ENCODE results near the gene CYB5B. TPM values are rescaled to one million over a fixed set of nuclear protein-coding genes. Genes with fewer than 3 reads are reported as not detected.
A peak's percentile ranks its signal among the peaks of the same experiment; 100 is the strongest.

Gene CYB5B
- polyA plus RNA-seq, 1 of the 3 experiments (the other 2 are of a cell fraction) = 64.4 TPM

GRCh38 chr16:69463876-69464275 lies 39.5 kb downstream of the CYB5B start:
- no peak overlapping the region for H3K9ac ChIP-seq
- peaks cover 2% of the 10 kb centered on the region; the same call in 1 of the 2 replicates for H3K79me2 ChIP-seq (ENCODE audit: insufficient read depth)
- peaks cover 17% of the 10 kb centered on the region for H3F3A ChIP-seq (replicated peaks; ENCODE audit: insufficient read depth)
- no peak for DNase-seq
- H2AFZ ChIP-seq (ENCODE audit: low read depth) = no peak overlapping the region
- peaks cover 8 to 27% of the 10 kb centered on the region in 2 experiments for H3K4me1 ChIP-seq (ENCODE audit: control insufficient read depth in 1 of 2, insufficient read depth in 2 of 2, low read depth in 1 of 2, low read length in 1 of 2)
- H3K4me3 ChIP-seq (ENCODE audit: low read depth in 2 of 2, low read length in 1 of 2) = no peak overlapping the region
- H3K27ac ChIP-seq (ENCODE audit: low read depth in 2 of 2, low read length in 1 of 2) = no peak overlapping the region
- H3K4me2 ChIP-seq = no peak overlapping the region
- no peaks in the 10 kb centered on the region for H3K27me3 ChIP-seq (ENCODE audit: insufficient read depth)
- ChIA-PET CTCF (interaction anchor here (0.5 to 1.4 kb wide), 2 partner anchors 42 to 68 kb away, joined by 4 read pairs; no protein-coding TSS in a partner anchor), POLR2A (no interaction called here)
- TF ChIP-seq, protein P1, sequence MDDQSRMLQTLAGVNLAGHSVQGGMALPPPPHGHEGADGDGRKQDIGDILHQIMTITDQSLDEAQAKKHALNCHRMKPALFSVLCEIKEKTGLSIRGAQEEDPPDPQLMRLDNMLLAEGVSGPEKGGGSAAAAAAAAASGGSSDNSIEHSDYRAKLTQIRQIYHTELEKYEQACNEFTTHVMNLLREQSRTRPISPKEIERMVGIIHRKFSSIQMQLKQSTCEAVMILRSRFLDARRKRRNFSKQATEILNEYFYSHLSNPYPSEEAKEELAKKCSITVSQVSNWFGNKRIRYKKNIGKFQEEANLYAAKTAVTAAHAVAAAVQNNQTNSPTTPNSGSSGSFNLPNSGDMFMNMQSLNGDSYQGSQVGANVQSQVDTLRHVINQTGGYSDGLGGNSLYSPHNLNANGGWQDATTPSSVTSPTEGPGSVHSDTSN (IDR thresholded peaks at IDR 0.05) = no peak
- no peaks in the 10 kb centered on the region for H4K20me1 ChIP-seq (ENCODE audit: insufficient read depth)
- H3K9me2 ChIP-seq = no peaks in the 10 kb centered on the region
- H3K36me3 ChIP-seq (replicated peaks in 1 of 2; ENCODE audit: control insufficient read depth in 1 of 2, insufficient read depth in 2 of 2, low read length in 1 of 2) = peaks cover 29 to 39% of the 10 kb centered on the region in 2 experiments
- no peaks in the 10 kb centered on the region for H3K9me3 ChIP-seq

- no peaks in the 10 kb centered on the region for H4K20me1 ChIP-seq (ENCODE audit: insufficient read depth)
- no peak overlapping the region for H2AFZ ChIP-seq (ENCODE audit: low read depth)
- 70% methylated on average over 6 of the region's 6 CpGs for WGBS (ENCODE audit: low lambda C conversion rate)
- H3K9me2 ChIP-seq = no peaks in the 10 kb centered on the region
- peaks cover 20 to 26% of the 10 kb centered on the region in 2 experiments for H3K36me3 ChIP-seq (replicated peaks in 1 of 2; ENCODE audit: control insufficient read depth in 1 of 2, insufficient read depth in 2 of 2, low read length in 1 of 2)
- H3K4me3 ChIP-seq (ENCODE audit: low read depth in 2 of 2, low read length in 1 of 2) = no peak overlapping the region
- H3K9ac ChIP-seq = no peak overlapping the region
- H3K27me3 ChIP-seq (ENCODE audit: insufficient read depth) = no peaks in the 10 kb centered on the region
- H3K4me1 ChIP-seq (ENCODE audit: control insufficient read depth in 1 of 2, insufficient read depth in 2 of 2, low read depth in 1 of 2, low read length in 1 of 2) = peaks cover 8 to 27% of the 10 kb centered on the region in 2 experiments
- no peak for TF ChIP-seq RCOR1 (IDR thresholded peaks at IDR 0.05; ENCODE audit: low read length)
- TF ChIP-seq ELF1 (IDR thresholded peaks at IDR 0.05) = no peak
- TF ChIP-seq CTCF (IDR thresholded peaks at IDR 0.05) = peak; percentile 23
- 0 out of 2 replicates have a peak, but pooled peaks have one; percentile 7 for TF ChIP-seq JUND (IDR thresholded peaks at IDR 0.05)
- TF ChIP-seq SMC3 (IDR thresholded peaks at IDR 0.05; ENCODE audit: low read depth, low read length) = 0 out of 2 replicates have a peak, but pooled peaks have one; percentile 11
- H3F3A ChIP-seq (replicated peaks; ENCODE audit: insufficient read depth) = peaks cover 21% of the 10 kb centered on the region
- DNase-seq = no peak
- H3K4me2 ChIP-seq = peak overlapping the region; percentile 42; the same call in 1 of the 2 replicates
- ChIA-PET POLR2A (no interaction called here), CTCF (interaction anchor here (0.6 kb wide), 1 partner anchor 9 kb away, joined by 4 read pairs; no protein-coding TSS in a partner anchor)
- H3K27ac ChIP-seq (ENCODE audit: low read depth in 2 of 2, low read length in 1 of 2) = peak overlapping the region in 1 of 2 experiments; percentile 22; a peak in 1 of 4 replicates
- H3K79me2 ChIP-seq (ENCODE audit: insufficient read depth) = no peaks in the 10 kb centered on the region
- H3K9me3 ChIP-seq = no peaks in the 10 kb centered on the region
Observed at GRCh38 chr16:69465083-69465721, 40.8 kb downstream of the CYB5B start.

- no peaks in the 10 kb centered on the region for H3K9me2 ChIP-seq
- no peak for DNase-seq
- no peaks in the 10 kb centered on the region for H3K27me3 ChIP-seq (ENCODE audit: insufficient read depth)
- H3K36me3 ChIP-seq (replicated peaks in 1 of 2; ENCODE audit: control insufficient read depth in 1 of 2, insufficient read depth in 2 of 2, low read length in 1 of 2) = peaks cover 15 to 22% of the 10 kb centered on the region in 2 experiments
- CTCF ChIA-PET = interaction anchor here (0.6 kb wide), 1 partner anchor 9 kb away, joined by 4 read pairs; no protein-coding TSS in a partner anchor
- no peaks in the 10 kb centered on the region for H4K20me1 ChIP-seq (ENCODE audit: insufficient read depth)
- H3K9ac ChIP-seq = no peak overlapping the region
- 95% methylated on average over 6 of the region's 6 CpGs for WGBS (ENCODE audit: low lambda C conversion rate)
- no peaks in the 10 kb centered on the region for H3K9me3 ChIP-seq
- peaks cover 8 to 27% of the 10 kb centered on the region in 2 experiments for H3K4me1 ChIP-seq (ENCODE audit: control insufficient read depth in 1 of 2, insufficient read depth in 2 of 2, low read depth in 1 of 2, low read length in 1 of 2)
- no peak overlapping the region for H3K4me3 ChIP-seq (ENCODE audit: low read depth in 2 of 2, low read length in 1 of 2)
- H3K4me2 ChIP-seq = no peak overlapping the region
- POLR2A ChIA-PET = no interaction called here
- H3K27ac ChIP-seq (ENCODE audit: low read depth in 2 of 2, low read length in 1 of 2) = peak overlapping the region in 1 of 2 experiments; percentile 22; a peak in 1 of 4 replicates
- H3K79me2 ChIP-seq (ENCODE audit: insufficient read depth) = no peaks in the 10 kb centered on the region
- no peak overlapping the region for H2AFZ ChIP-seq (ENCODE audit: low read depth)
- peaks cover 21% of the 10 kb centered on the region for H3F3A ChIP-seq (replicated peaks; ENCODE audit: insufficient read depth)
- TF ChIP-seq FOSL2 (IDR thresholded peaks at IDR 0.05; ENCODE audit: borderline replicate concordance, low read depth) = no peak
- TF ChIP-seq, protein P2, sequence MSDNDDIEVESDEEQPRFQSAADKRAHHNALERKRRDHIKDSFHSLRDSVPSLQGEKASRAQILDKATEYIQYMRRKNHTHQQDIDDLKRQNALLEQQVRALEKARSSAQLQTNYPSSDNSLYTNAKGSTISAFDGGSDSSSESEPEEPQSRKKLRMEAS (IDR thresholded peaks at IDR 0.05; ENCODE audit: low read depth) = no peak
- no peak for TF ChIP-seq FOXJ3 (CRISPR knock-in tag; IDR thresholded peaks at IDR 0.05)
- no peak for TF ChIP-seq RXRA (IDR thresholded peaks at IDR 0.05; ENCODE audit: borderline replicate concordance, low read depth)
- TF ChIP-seq, protein P3, sequence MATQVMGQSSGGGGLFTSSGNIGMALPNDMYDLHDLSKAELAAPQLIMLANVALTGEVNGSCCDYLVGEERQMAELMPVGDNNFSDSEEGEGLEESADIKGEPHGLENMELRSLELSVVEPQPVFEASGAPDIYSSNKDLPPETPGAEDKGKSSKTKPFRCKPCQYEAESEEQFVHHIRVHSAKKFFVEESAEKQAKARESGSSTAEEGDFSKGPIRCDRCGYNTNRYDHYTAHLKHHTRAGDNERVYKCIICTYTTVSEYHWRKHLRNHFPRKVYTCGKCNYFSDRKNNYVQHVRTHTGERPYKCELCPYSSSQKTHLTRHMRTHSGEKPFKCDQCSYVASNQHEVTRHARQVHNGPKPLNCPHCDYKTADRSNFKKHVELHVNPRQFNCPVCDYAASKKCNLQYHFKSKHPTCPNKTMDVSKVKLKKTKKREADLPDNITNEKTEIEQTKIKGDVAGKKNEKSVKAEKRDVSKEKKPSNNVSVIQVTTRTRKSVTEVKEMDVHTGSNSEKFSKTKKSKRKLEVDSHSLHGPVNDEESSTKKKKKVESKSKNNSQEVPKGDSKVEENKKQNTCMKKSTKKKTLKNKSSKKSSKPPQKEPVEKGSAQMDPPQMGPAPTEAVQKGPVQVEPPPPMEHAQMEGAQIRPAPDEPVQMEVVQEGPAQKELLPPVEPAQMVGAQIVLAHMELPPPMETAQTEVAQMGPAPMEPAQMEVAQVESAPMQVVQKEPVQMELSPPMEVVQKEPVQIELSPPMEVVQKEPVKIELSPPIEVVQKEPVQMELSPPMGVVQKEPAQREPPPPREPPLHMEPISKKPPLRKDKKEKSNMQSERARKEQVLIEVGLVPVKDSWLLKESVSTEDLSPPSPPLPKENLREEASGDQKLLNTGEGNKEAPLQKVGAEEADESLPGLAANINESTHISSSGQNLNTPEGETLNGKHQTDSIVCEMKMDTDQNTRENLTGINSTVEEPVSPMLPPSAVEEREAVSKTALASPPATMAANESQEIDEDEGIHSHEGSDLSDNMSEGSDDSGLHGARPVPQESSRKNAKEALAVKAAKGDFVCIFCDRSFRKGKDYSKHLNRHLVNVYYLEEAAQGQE (IDR thresholded peaks at IDR 0.05; ENCODE audit: low read depth, low read length) = no peak
- TF ChIP-seq GABPA (IDR thresholded peaks at IDR 0.05; ENCODE audit: low read depth) = no peak
- no peak for TF ChIP-seq RCOR1 (IDR thresholded peaks at IDR 0.05; ENCODE audit: low read length)
- TF ChIP-seq MXI1 (IDR thresholded peaks at IDR 0.05; ENCODE audit: low read depth, low read length) = no peak
- TF ChIP-seq TAF1 (IDR thresholded peaks at IDR 0.05; ENCODE audit: borderline replicate concordance, low read depth, low read length) = no peak
- TF ChIP-seq NRF1 (IDR thresholded peaks at IDR 0.05; ENCODE audit: low read depth, low read length) = no peak
- TF ChIP-seq JUND (IDR thresholded peaks at IDR 0.05) = no peak
Observed at GRCh38 chr16:69465881-69466280, 41.5 kb downstream of the CYB5B start.

Measured in SK-N-SH (cell line).